Activated CD4-positive, CD25-positive, alpha-beta regulatory T cell treated with anti-CD3 and anti-CD28 coated beads, Interleukin-2, amount 50 U/mL, for 24 hours (primary cell): ENCODE data around the gene TSSK2.

ENCODE experiments used
- ATAC-seq, 2 donors: fragments of 150-1000 bp; cut with Tn5 transposase; one replicate each; pipeline ENCODE4 v1.10.0; 2021; ENCODE audit warnings: mild to moderate bottlenecking in 1 of 2, moderate library complexity in 1 of 2

Gene TSSK2

DNA sequence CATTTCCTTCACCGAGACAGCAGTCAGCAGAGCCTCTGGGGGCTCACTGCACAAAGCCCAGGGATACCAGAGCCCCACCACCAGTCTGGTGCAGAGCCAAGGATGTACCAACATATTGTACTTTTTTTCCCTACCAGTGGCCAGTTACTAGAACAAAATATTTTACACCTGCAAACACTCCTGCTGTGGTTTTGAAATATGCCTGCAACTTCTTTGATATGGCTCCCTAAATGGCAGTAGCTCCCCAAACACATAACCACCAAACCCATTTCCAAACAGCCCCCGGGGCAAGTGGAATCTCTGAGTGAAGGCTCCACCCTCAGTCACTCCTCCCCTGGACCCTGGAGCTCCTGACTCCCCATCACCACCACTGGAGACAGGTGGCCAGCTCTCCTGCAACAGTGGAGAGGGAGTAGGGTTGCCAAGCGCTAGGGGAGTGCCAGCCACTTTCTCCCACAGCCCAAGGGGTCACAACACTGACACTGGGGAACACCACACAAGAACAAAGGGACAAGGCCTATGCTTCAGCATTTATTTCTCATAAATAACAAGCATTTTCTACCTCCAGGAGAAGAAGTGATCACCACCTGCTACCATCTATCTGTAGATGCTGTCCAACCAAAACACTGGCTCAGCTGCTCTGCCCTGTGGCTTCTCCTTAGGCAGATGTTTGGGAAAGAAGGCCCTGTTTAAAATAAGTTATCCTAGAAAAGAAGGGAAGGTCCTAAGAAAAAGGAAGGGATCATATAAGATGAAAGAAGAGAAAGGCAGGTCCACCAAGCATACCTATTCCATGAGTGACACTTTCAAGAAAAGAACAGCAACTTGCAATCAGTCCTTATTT, 24.0 kb upstream of the TSSK2 start:
- no peak for ATAC-seq

DNA sequence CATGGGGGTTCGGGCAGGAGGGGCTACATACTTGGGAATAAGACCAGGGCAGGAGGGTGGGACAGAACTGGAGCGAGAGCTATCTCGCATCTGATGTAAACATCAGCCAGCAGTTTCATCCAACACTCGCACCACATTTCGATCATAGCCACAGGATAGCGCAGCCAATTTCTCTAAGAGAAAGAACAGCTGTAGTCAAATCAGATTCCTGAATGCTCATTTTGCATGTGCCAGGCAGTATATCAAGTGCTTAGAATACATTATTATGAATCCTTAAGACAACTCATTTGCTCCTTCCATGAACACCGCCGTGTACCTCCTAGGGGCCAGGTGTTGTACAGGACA, 23.4 kb upstream of the TSSK2 start:
- no peak for ATAC-seq

DNA sequence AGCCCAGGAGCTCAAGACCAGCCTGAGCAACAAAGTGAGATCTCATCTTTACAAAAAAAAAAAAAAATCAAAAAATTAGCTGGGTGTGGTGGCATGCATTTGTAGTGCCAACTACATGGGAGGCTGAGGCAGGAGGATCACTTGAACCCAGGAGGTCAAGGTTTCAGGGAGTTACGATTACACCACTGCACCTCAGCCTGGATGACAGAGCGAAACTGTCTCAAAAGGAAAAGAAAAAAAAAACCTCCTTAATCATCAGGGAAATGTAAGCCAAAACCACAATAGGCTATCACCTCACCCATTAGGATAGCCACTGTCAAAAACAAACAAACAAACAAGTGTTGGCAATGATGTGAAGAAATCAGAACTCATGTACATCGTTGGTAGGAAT, 22.3 kb upstream of the TSSK2 start:
- ATAC-seq, result no peak

DNA sequence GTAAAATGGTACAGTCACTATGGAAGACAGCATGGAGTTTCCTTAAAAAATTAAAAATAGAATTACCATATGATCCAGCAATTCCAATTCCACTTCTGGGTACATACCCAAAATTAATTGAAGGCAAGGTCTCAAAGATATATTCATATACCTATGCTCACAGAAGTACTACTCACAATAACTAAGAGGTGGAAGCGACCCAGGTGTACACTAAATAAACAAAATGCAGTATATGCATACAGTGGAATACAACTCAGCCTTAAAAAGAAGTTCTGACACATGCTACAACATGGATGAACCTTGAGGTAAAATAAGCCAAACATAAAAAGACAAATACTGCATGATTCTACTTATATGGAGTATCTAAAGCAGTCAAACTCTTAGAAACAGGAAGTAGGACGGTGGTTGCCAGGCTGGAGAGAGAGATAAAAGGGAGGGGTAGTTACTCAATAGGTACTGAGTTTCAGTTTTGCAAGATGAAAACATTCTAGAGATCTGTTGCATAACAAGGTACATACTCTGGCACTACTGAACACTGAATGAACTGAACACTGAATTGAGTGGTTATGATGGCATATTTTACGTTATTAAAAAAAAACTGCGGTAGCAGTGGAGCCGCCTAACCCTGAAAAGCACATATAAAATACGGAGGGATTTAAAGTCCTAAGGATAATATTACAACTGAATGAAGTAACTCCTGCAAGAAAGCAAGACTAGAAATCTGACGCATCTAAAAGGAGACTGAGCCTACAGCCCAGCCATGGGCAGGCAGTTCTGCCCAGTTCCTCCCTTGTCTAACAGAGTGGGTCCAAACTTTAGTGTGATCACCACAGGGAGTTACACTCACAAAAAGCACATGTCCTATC, 21.7 kb upstream of the TSSK2 start:
- peak; percentile 91 to 92 for ATAC-seq

DNA sequence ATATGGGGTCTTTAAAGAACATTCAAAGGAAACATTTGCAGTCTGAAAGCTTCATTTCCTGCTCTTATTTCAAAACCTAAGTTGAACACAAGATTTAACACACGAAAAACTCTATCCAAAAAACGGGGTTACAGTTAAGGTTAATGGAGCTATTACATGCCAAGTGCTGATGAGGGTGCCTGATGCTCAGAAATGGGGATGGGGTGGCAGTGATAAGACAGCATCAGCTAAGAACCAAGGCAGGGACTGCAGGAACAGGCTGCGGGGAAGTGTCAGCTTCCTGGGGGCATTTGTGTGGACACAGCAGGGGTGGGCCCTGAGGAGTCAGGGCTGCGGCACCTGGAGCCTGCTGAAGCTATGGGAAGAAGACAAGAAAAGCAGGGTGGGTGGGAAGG, 21.0 kb upstream of the TSSK2 start:
- no peak for ATAC-seq

DNA sequence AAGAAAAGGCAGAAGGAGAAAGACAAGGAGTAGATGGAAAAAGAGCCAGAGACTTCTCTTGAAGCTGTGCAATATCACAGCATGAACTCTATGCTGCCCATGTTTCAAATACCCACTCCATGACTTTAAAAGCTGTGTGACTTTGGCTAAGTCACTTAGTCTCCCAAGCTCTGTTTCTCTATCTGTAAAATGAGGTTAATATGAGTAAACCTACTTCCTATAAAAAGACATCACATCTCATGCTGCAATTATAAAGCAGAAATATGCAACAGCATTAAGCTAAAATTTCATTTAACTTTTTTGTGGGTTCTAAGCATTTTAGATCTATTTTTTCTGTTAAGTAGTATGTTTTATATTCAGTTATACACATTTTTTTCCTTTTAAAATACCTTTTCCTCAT, 20.5 kb upstream of the TSSK2 start:
- ATAC-seq, result no peak

DNA sequence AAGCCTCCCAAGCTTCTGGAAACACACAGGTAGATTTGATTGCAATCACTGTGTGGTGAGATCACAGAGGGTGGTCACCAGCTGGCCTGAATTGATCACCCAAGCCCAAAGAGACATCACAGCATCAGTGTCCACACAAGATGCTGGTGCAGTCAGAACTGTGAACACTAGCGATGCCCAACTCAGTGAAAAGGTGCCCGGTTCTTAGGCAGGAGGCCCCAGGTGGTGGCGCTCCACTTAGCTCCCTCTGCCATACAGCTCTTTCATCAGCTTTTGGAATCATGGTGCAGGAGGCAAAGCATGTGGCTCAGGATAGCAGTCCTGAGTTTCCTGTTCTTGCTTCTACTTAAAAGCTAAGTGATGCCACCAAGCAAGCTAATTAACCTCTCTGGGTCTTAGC, 20.0 kb upstream of the TSSK2 start:
- no peak for ATAC-seq

DNA sequence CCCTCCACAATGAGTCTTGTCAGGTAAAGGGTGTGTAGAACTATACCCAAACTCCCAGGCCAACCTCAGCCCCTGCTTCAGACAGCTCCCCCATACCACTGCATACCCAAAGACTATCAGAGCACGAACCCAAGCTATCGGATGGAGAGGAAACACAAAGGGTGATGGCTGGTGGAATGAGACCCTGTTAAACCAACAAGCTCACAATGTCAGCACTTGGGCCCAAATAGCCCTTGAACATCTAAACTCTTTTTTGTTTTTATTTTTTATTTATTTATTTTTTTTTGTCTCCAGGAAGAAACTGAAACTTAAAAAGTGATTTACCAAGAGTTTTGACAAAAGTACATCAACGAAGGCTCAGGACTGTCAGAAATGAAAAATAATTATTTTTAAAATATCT, 19.5 kb upstream of the TSSK2 start:
- no peak for ATAC-seq

DNA sequence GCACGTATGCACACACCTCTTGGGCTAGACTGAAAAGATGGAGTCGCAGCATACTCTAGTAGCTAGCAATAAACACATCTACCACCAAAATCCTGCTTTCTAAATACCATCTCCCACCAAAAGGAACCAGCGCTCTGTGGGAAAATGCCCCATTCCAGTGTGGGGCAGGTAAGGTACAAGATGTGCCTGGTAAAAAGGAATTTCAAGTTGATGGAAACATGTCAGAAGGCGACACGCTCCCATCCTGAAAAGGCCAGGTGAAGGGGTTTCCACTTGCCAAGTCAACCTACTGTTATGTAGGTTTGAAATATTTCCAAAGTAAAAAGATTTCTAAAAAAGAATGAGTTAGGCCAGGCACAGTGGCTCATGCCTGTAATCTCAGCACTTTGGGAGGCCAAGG, 17.7 kb upstream of the TSSK2 start:
- no peak for ATAC-seq

DNA sequence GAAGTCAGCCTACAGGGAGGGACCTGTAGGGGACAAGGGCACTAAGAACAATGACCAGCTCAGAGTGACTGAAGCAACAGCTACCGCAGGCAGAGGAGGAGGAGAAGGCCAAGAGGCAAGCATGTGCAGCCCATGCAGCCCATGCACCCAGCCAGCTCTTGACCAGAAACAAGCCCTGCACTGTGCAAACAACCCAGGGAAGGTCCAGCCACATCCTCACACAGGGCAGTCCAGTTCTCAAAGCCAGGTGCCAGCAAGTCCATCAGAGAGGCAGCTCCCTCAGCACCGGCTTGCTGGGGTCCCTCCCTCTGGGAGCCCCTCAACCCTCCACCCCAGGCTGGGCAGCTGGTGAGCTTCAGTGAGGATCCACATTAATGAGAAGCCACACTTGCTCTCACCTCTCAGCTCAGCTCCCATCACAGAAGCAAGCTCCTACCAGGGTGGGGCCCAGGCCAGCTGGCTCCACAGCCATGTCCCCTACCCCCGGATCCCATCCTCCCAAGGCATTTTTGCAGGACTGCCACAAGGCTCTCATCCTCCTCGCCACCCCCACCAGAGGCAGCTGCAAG, 16.0 kb upstream of the TSSK2 start:
- ATAC-seq, result no peak

DNA sequence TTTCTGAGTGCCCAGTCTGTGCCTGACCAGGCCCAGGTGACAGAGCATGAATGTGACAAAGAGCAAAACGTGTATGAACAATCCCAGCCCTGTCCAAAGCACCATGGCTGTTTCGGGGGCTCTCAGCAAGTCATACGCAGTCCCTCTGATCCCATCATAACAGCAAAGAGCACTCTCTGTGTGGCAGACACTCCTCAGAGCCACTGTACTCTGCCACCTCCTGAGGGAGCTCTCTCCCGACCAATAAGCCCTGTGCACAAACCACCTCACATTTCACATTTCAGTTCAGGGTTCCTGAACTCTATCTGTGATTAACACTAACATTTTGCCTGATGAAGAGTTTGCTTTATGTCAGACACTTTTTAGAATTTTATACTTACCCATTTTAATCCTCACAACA, 15.5 kb upstream of the TSSK2 start:
- no peak for ATAC-seq

DNA sequence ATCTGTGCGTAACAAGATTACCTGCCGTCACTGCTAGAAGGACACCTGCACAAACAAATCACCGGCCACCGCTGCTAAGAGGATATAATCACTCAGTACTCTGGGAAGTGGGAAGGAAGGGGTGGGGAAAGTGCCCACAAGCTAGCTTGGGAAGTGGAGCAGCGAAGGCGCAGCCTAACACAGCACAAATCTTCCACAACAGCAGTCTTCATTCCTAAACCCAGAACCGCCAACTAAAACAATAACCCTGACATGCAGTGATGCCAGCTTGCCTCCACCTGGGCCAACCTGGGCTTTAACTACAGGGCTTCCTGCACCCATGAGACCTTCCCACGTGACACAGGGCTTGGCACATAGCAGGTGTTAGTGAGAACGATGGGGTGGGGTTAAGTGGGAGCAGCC, 14.0 kb upstream of the TSSK2 start:
- ATAC-seq, result no peak

DNA sequence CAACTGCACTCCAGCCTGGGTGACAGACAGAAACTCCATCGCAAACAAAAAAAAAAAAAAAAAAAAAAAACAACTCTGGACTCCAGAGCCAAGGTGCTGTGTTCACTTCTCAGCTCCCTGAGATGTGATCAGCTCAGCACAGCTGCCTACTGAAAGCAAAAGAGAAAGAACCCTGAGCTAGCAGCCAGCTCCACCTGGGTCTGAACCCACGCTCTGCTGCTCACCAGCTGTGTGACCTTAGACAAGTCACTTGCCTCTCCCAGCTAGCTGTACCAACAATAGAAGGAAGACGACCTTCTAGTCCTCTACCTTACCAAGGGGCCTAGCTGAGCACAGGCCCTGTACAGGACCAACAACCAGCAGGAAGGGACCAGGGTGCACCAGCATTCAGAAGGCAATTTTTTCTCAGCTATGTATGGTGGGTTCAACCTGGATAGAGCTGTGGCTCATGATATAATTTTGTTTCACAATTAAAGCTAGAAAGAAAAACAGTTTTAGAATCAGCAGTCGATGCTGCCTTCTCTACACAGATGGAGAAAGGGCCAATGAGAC, 12.7 kb upstream of the TSSK2 start:
- ATAC-seq, result peak; percentile 42 to 47

DNA sequence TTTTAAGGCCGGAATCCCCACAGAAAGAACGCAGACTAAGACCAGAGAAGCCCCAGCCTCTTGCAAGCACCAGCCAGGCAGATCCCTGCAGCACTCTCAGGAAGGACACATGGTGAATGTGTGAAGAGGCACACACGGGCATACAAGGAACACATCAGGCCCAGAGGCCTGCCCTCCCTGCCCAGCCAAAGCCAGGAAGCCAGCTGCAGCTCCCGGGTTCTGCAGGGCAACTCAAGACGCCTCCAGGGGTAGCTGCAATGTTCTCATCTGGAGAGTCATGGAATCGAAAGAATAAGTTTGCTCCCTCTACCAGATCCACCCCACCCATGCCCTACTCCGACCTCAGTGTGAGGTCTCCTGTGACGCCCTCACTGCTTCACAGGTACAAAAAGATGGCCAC, 11.2 kb upstream of the TSSK2 start:
- no peak for ATAC-seq

DNA sequence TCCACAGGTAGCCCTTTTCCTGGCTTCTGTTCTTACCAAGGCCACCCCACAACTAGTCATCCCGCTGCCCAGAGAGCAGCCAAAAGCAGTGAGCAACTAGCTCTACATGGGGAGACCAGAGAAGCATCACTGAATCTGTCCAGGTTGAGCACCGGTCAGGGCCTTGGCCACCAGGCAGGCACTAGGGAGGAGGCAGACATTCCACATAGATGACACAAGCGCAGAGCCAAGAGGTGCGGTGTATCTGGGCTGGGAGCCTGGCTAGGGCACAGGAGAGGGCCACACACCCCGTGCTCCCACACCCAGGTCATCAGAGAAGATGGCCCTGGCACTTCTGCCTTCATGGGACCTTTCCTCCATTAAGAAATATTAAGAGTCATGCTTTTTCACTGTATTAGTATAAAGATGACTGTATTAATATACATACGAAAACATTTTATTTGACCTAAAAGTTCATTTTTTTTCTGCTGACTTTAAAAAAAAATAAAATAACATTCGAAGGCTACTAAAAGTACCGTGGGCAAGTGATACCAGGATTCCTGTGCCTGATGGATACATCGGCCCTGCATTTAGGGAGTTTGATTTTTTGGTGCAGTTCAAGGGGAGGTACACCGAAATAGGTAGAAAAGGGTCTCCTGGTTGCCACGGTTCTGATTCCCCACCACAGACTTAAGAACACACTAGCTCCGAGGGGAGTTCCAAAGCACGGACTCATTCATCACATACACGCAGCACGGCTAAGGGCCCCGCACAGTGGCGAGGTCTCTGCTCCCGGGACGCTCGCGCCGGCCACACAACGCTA, 10.1 kb upstream of the TSSK2 start:
- peak in 1 of 2 donors; percentile 4 for ATAC-seq

DNA sequence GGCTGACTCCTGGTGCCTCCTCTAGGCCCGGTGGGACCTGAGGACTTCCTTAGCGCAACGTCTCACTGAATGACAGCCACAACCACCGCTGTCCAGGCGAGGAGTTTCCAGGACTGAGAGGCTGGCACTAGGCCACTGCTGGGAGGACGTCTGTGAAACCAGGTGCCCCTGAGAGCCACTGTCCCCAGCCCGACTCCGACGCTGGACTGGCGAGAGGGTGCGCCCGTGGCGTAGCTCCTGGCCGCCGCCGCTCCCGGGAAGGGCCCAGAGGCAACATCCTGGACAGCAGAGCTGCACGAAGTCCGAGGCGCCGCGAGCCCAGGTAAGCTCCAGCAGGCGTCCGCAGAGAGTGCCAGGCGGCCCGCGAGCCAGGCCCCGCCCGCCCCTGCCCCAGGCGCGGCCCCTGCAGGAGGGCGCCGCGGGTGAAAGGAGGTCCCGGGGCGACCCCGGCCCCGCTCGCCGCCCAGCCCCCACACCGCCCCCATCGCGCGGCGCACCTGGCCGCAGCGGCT, 9.4 kb upstream of the TSSK2 start:
- peak; percentile 5 to 12 for ATAC-seq

DNA sequence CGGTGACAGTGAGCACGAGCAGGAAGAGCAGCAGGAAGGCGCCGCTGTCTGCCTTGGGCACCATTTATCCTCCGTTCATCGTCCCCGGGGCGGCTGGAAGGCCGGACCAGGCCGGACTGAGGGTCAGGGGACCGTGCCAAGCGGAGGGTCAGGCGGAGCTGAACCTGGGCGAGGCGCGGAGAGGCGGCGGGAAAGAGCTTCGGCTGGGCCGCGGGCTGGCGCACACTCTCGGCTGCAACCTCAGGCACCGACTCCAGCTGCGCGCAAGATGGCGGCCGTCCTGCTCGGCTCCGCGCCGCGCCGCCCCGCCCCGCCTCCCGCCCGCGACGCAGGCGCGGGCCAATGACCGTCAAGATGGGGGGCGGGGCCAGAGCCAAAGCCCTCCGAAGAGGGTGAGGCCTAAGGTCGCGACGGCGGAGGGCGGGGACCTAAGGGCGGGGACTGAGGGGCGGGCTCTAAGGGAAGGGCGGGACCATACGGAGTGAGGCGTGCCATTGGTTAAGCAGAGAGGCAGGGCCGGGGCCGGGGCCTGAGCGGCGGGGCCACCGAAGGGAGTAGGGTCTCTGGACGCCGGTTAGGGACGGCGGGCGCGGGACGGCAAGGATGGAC, 8.9 kb upstream of the TSSK2 start, which contains the start of gene DGCR2:
DGCR2 (minus strand) TSS at position 270 of the 609 bp plus-strand sequence; CDS start at position 64, 206 bp downstream.
- ATAC-seq, result peak; percentile 94 to 96

DNA sequence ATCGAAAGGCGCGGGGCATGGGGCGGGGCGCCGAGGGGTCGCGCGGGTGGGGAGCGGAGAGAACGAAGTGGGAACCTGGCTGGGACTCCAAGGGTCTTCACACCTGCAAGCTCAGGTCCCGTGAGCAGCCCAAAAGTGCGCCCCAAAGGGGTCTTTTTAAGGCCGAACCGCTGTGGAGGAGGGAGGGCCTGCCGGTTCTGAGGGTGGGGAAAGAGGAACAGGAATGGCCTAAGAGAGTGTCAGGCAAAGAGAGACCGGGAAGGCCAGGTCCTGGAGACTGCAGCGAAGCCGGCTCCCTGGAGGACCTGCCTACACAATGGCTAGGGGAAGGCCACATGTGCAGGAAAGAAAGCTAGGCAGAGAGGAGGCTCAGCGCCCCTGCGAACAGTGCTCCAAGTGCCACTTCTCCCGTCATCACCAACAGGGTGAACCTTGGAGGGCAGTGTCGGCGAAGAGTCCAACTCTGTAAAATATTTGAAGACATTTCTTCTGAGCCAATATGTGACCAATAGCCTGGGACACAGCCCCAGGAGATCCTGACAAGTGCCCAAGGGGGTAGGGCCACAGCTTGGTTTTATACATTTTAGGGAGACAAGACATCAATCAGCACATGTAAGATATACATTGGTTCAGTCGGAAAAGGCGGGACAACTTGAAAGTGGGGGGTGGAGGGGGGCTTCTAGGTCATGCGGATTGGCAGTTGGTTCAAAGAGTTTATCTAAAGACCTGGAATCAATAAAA, 8.2 kb upstream of the TSSK2 start:
- ATAC-seq, result no peak

DNA sequence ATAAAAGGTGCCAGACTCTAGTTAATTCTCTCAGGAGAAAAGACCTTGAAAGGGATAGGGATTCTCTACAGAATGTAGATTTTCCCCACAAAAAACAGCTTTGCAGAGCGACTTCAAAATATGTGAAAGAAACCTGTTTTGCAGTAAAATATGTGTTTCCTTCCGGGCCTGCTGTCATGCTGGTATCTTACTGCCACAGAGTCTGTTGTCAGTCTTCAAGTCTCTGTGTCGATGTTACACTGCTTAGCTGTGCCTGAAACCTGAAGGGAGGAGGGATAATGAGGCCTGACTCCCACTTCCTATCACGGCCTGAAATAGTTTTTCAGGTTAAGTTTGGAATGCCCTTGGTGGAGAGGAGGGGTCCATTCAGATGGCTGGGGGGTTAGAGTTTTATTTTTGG, 7.2 kb upstream of the TSSK2 start:
- no peak for ATAC-seq

DNA sequence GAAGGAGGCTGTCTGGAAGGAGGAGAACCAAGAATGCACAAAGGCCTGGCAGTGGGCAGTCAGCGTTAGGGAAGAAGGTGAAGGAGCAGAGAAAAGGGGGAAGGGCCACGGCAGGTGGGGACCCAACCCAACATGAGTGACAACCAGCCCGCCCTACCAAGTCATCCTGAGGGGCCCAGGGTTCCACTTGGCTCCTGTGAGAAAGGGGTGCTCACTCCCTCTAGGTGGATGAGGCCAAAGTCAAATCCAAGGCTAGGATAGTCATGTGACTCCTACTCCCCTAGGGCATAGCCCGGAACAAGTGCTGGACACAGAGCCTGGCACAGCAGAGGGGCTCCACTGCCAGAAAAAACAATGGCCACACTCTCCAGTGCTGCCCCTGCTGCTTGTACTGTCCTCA, 6.7 kb upstream of the TSSK2 start:
- no peak for ATAC-seq

DNA sequence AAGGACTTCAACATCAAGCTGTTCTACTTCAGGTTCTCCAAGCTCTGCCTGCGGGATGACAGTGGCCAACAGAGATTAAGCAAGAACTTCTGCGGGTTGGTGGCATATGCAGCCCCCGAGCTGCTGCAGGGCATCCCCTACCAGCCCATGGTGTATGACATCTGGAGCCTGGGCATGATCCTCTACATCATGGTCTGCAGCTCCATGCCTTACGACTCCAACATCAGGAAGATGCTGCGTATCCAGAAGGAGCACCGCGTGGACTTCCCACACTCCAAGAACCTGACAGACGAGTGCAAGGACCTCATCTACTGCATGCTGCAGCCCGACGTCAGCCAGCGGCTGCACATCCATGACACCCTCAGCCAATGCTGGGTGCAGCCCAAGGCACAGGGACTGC, 6.1 kb upstream of the TSSK2 start:
- ATAC-seq, result no peak
